ENCODE data around the gene PRKAG2. TPM values are rescaled to one million over a fixed set of nuclear protein-coding genes. Genes with fewer than 3 reads are reported as not detected.
A peak's percentile ranks its signal among the peaks of the same experiment; 100 is the strongest.
"Not testable (repeated sequence)": the region's sequence is repeated elsewhere in the genome, so short reads cannot be mapped to it uniquely, and the experiment has no call there.

The PRKAG2 gene
- total RNA-seq, 2 donors from 2014 or later = 41.3 to 51.8 TPM

DNA sequence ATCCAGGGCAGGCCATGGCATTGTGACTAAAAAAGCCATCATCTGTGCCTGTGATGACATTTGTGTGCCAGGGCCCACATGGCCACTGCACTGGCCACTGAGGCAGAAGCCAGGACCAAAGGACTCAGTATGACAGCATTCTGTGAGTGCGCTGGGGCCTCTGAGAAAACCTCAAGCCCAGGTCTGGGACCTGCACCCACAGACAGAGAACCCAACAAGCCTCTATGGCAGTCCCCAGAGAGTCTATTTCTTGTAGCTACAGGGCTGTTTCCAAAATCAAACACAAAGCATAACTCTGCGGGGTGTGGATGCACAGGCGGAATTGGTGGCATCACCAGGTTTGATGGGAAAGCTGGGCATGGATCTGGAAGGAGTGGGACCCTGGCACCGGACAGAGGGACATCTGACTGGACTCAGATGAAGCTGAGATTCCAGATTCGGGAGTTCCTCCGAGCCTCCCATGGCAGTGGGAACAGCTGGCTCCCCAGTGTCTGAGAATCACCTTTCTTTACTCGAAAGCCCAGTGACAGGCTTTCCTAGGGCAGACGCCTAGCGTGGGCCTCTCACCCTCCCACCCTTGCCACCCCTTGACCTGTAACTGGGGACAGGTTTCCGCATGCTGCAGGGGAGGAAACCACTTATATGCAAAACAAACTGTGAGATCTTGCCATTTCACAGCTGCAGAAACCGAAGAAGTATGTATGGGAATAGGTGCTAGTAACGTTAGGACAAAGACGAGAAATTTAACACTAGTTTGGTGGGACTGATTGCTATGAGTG is 286.7 kb downstream of the PRKAG2 start:
- Mint-ChIP-seq H3K27ac (no peak overlapping the region), H3K27me3 (no peaks in the 10 kb centered on the region), H3K4me3 (no peak overlapping the region), H3K36me3 (ENCODE audit: low read depth) (peaks cover 9% of the 10 kb centered on the region), H3K4me1 (peaks cover 11% of the 10 kb centered on the region)
- DNase-seq = no peak
- ATAC-seq = no peak
- no peaks in the 10 kb centered on the region for H3K9me3 ChIP-seq (ENCODE audit: control insufficient read depth, low read length, poor library complexity, severe bottlenecking)

DNA sequence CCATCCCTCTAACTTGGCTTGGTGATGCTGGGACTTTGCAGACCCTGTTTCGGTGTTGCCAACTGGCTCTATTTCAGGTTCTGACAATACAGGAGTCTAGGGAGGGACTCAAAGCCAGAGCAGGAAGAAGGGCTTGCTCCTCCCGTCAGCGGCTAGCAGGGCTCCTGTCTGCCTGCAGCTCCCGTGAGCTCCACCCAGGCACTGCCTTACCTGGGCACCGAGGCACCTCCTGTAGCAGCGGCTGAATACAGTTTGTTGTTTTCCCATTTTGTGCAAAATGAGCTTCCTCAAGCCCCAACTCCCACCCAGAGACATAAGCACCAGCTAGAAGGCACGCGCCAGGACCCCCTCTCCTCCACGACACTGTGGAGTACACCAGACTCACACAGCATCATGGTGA is 287.9 kb downstream of the PRKAG2 start:
- Mint-ChIP-seq H3K4me3 (no peak overlapping the region), H3K4me1 (peaks cover 13% of the 10 kb centered on the region), H3K36me3 (ENCODE audit: low read depth) (peaks cover 12% of the 10 kb centered on the region), H3K27me3 (no peaks in the 10 kb centered on the region), H3K27ac (no peak overlapping the region)
- no peak for ATAC-seq
- no peaks in the 10 kb centered on the region for H3K9me3 ChIP-seq (ENCODE audit: control insufficient read depth, low read length, poor library complexity, severe bottlenecking)
- DNase-seq = no peak

DNA sequence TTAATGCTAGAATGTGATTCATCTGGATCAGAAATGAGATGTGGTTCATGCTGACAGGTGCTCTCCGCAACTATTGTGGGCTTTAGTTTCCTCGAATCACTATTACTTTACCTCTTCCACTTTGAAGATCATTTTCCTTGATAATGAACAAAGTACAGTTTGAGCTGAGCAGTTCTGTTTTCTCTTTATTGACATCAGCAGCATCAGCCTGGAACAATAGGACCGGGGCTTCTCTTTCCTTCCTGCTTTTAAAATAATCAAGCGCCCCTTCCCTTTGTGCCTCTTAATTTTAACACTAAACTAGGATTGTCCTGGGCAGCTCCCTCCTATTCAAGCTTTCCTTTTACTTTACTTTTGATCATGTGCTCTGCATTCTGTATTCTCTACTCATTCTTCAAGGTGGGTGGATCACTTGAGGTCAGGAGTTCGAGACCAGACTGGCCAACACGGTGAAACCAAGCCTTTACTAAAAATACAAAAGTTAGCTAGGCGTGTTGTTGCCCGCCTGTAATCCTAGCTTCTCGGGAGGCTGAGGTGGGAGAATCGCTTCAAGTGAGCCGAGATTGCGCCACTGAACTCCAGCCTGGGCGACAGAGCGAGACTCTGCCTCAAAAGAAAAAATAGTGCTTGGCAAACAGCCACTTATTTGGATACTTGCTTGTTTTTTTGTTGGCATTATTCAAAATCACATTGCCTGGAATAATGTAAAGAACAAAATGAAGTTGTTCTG is 290.2 kb downstream of the PRKAG2 start:
- Mint-ChIP-seq H3K27ac (peak overlapping the region; percentile 21), H3K27me3 (no peaks in the 10 kb centered on the region), H3K36me3 (ENCODE audit: low read depth) (peaks cover 9% of the 10 kb centered on the region), H3K4me1 (peaks cover 10% of the 10 kb centered on the region), H3K4me3 (no peak overlapping the region)
- ATAC-seq (no peak), DNase-seq (no peak)
- H3K9me3 ChIP-seq (ENCODE audit: control insufficient read depth, low read length, poor library complexity, severe bottlenecking) = no peaks in the 10 kb centered on the region

DNA sequence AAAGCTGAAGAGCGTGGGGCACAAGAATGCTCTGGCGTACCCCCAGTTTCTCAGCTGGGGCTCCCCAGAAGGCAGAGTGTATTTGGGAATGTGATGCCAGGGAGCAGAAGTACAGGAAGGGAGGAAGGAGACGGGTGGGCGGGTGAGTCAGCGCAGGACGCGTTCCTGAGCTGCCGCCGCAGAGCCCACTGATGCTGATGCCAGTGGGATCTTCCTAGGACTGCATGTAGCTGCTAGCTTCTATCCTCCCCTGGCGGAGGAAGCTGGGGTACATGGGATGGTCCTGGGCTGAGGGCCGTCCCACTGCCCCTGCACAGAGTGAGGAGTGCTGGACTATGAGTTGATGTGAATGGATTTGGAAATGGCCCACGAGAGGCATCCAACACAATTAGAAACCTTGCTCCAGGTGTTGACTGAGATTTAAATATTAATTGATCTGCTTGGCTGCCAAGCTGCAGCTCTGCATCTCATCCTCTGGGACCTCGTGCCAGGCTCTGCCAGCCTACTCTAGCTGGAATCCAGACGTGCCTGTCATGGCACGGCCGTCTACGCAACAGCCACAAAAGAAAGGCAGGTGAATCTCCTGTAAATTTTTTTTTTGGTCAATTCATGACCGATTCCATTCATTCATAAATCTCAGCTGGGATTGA is 291.0 kb downstream of the PRKAG2 start:
- ATAC-seq = no peak
- DNase-seq = no peak
- H3K9me3 ChIP-seq (ENCODE audit: control insufficient read depth, low read length, poor library complexity, severe bottlenecking) = no peaks in the 10 kb centered on the region
- no peaks in the 10 kb centered on the region for H3K27me3 Mint-ChIP-seq
- peaks cover 10% of the 10 kb centered on the region for H3K4me1 Mint-ChIP-seq
- peaks cover 9% of the 10 kb centered on the region for H3K36me3 Mint-ChIP-seq (ENCODE audit: low read depth)
- H3K4me3 Mint-ChIP-seq = no peak overlapping the region
- peak overlapping the region; percentile 21 for H3K27ac Mint-ChIP-seq

DNA sequence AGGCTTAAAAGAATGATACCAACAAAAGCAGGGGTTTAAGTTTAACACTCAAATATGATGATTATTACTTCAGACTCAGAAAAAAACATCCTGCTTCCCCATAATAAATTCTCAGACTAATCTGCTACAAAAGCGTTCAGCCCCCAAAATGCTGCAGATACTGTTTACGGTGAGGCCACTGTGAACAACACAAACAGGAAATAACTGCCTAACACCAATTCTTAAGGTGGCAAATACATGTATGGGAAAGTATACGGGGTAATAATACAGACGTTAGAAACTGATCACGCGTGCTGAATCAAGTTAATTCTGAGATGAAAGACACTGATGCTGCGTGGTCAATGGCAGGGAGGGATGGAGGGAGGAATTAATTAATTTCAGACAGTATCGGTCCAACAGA is 295.2 kb downstream of the PRKAG2 start:
- Mint-ChIP-seq H3K36me3 (ENCODE audit: low read depth) (peaks cover 9% of the 10 kb centered on the region), H3K4me3 (no peak overlapping the region), H3K27ac (no peak overlapping the region), H3K4me1 (peaks cover 8% of the 10 kb centered on the region), H3K27me3 (no peaks in the 10 kb centered on the region)
- no peak for DNase-seq
- no peaks in the 10 kb centered on the region for H3K9me3 ChIP-seq (ENCODE audit: control insufficient read depth, low read length, poor library complexity, severe bottlenecking)
- no peak for ATAC-seq

DNA sequence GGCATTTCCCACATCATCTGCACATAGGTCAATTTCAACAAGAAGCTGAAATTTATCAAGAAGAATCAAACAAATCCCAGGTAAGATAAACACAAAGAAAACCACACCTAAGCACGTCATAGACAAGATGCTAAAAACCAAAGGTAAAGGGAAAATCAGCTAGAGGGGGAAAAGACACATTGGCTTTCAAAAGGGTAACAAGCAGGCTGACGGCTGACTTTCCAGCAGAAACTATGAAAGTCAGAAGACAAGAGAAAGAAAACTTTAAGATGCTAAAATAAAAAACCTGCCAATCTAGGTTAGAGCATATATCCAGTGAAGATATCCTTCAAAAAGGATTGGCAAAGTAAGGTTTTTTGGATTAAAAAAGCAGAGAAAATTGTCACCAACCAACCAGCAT is 297.3 kb downstream of the PRKAG2 start:
- no peak overlapping the region for H3K27ac Mint-ChIP-seq
- ATAC-seq (no peak), DNase-seq (no peak)
- no peaks in the 10 kb centered on the region for H3K9me3 ChIP-seq (ENCODE audit: control insufficient read depth, low read length, poor library complexity, severe bottlenecking)
- no peaks in the 10 kb centered on the region for H3K27me3 Mint-ChIP-seq
- no peak overlapping the region for H3K4me3 Mint-ChIP-seq
- H3K36me3 Mint-ChIP-seq (ENCODE audit: low read depth) = peaks cover 2% of the 10 kb centered on the region
- H3K4me1 Mint-ChIP-seq = peaks cover 2% of the 10 kb centered on the region

DNA sequence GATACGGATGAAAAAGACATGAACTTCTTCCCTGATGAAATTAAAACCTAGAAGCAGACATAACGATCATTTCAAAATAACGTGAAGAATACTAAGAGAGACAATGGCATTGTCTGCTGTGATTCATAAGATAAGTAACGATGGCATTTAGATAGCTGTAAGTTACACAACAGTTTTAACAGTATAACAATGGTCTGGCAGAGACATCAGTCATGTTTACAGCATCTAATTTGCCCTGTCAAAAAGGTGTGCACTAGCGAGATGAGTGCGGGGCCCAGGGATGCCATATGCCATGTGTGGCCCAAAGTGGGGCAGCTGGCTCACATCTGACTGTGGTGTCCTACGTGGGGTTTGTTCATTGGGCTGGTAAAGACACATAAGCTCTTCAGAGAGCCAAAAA is 301.5 kb downstream of the PRKAG2 start:
- DNase-seq = no peak
- Mint-ChIP-seq H3K4me1 (no peaks in the 10 kb centered on the region), H3K4me3 (no peak overlapping the region), H3K27ac (no peak overlapping the region), H3K36me3 (ENCODE audit: low read depth) (no peaks in the 10 kb centered on the region), H3K27me3 (no peaks in the 10 kb centered on the region)
- no peak for ATAC-seq
- H3K9me3 ChIP-seq (ENCODE audit: control insufficient read depth, low read length, poor library complexity, severe bottlenecking) = no peaks in the 10 kb centered on the region

DNA sequence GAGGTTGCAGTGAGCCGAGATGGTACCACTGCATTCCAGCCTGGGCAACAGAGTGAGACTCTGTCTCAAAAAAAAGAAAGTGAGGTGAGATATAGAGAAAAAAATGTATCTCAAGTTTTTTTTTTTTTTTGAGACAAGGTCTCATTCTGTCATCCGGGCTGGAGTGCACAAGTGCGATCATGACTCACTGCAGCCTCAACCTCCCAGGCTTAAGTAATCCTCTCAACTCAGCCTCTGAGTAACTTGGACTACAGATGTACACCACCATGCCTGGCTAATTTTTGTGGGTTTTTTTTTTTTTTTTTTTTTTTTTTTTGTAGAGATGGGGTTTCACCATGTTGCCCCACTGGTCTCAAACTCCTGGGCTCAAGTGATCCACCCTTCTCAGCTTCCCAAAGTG is 303.9 kb downstream of the PRKAG2 start:
- not testable (repeated sequence) for H3K9me3 ChIP-seq (ENCODE audit: control insufficient read depth, low read length, poor library complexity, severe bottlenecking); DNase-seq; H3K36me3 Mint-ChIP-seq (ENCODE audit: low read depth); H3K27ac Mint-ChIP-seq; H3K4me3 Mint-ChIP-seq; ATAC-seq; H3K27me3 Mint-ChIP-seq; H3K4me1 Mint-ChIP-seq

DNA sequence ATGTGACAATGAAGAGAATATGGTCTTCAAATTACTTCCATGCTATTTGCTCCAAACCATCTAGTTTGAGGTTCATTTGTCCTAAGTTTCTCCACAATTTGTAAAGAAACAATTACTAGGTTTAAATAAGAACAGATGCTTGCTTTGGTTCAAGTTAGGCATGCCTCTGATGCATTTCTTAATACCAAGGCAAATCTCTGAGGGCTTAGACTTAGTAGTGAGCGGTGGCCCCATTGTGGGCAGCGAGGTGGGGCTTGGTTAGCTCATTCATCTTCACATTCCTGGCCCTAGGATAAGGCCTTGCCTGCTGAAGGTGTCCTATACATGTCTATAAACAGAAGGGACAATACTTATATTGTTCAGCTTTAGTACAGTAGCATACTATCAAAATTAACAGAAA is 304.8 kb downstream of the PRKAG2 start:
- H3K9me3 ChIP-seq (ENCODE audit: control insufficient read depth, low read length, poor library complexity, severe bottlenecking) = no peaks in the 10 kb centered on the region
- H3K4me1 Mint-ChIP-seq = no peaks in the 10 kb centered on the region
- no peaks in the 10 kb centered on the region for H3K36me3 Mint-ChIP-seq (ENCODE audit: low read depth)
- no peak for ATAC-seq
- peak overlapping the region; percentile 45 for H3K27ac Mint-ChIP-seq
- no peak for DNase-seq
- no peak overlapping the region for H3K4me3 Mint-ChIP-seq
- H3K27me3 Mint-ChIP-seq = no peaks in the 10 kb centered on the region

DNA sequence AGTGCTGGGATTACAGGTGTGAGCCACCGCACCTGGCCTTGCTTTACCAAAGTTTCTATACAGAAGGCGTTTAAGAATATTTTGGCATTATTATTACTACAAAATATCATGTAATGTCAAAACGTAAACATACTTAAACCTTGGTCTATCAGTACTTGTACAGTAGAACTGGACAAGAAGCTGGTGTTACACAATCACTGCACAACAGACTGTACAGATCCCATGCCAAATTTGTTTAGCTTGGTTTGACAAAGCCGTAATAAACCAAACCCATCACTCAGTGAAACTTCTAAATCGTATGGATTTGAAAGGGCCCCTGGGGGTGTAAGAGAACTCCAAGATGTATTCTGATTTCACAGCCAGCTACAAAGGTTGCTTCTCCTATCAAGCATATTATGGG is 305.4 kb downstream of the PRKAG2 start:
- DNase-seq (no peak), ATAC-seq (no peak)
- H3K27ac Mint-ChIP-seq = no peak overlapping the region
- H3K4me1 Mint-ChIP-seq = no peaks in the 10 kb centered on the region
- no peak overlapping the region for H3K4me3 Mint-ChIP-seq
- H3K9me3 ChIP-seq (ENCODE audit: control insufficient read depth, low read length, poor library complexity, severe bottlenecking) = no peaks in the 10 kb centered on the region
- H3K36me3 Mint-ChIP-seq (ENCODE audit: low read depth) = no peaks in the 10 kb centered on the region
- H3K27me3 Mint-ChIP-seq = no peaks in the 10 kb centered on the region

DNA sequence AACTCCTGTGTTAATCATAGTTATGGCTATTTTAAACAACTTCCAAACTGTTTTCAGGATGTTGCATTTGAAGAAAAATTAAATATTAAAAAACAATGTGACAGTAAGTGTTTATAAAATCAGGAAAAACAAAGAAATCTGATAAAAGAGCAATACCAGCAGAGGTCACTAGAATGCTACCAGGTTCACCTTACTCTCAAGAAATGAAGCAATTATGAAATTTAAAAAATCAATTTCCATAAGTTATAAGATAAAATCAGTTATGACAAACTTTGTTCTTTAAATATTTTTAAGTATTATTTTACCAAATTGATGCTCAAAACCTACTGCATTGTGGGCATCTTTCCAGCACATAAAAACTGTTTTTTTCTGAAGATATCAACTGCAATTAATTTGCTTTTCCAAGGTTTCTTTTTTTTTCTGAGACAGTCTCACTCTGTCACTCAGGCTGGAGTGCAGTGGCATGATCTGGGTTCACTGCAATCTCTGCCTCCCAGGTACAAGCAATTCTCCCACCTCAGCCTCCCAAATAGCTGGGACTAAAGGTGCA is 306.5 kb downstream of the PRKAG2 start:
- DNase-seq (no peak), ATAC-seq (no peak)
- H3K4me1 Mint-ChIP-seq = no peaks in the 10 kb centered on the region
- no peak overlapping the region for H3K4me3 Mint-ChIP-seq
- no peaks in the 10 kb centered on the region for H3K36me3 Mint-ChIP-seq (ENCODE audit: low read depth)
- H3K27ac Mint-ChIP-seq = no peak overlapping the region
- H3K9me3 ChIP-seq (ENCODE audit: control insufficient read depth, low read length, poor library complexity, severe bottlenecking) = no peaks in the 10 kb centered on the region
- H3K27me3 Mint-ChIP-seq = no peaks in the 10 kb centered on the region

DNA sequence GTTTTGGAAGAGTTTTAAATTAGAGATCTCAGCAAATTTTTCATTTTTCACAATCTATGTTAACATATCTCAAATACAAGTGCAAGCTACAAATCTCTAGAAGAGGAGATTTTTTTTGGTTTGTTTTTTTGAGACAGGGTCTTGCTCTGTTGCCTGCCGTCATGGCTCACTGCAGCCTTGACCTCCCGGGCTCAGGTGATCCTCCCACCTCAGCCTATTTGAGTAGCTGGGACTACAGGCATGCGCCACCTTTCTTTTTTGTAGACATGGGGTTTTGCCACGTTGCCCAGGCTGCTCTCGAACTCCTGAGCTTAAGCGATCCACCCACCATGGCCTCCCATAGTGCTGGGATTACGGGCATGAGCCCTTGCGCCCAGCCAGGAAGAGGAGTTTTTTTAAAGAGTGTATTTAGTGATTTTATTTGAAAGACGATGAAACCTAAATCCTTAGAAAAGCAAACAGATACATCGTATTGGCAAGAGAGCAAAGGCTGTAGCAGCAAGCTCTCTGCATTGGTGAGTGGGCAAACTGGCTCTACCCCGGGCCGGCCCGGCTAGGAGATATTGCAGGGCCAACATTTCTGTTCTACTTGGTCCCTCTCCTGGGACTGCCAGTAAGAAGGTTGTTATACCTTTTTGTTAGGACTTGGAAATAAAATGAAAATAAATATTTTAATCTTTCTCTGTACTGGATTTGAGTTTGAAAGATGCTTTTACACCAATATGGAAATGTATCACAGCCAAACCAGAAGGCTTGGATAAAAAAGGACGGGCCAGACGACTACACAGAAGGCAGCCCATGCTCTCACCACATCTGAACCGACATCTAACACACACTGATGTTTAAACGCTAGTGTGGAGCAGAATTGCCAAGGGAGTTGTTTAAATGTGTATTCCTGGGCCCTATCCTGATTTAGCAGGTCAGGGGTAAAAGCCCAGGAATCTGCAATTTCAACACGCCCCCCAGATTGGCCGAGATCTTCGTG is 307.7 kb downstream of the PRKAG2 start:
- H3K4me1 Mint-ChIP-seq = no peaks in the 10 kb centered on the region
- no peaks in the 10 kb centered on the region for H3K36me3 Mint-ChIP-seq (ENCODE audit: low read depth)
- no peaks in the 10 kb centered on the region for H3K9me3 ChIP-seq (ENCODE audit: control insufficient read depth, low read length, poor library complexity, severe bottlenecking)
- H3K27me3 Mint-ChIP-seq = no peaks in the 10 kb centered on the region
- no peak for ATAC-seq
- no peak overlapping the region for H3K27ac Mint-ChIP-seq
- DNase-seq = no peak
- H3K4me3 Mint-ChIP-seq = no peak overlapping the region

Data from T-helper 17 cell (primary cell).